Mesothelial cell of epicardium (in vitro differentiated cells): ENCODE results near the gene COPG2. TPM values are rescaled to one million over a fixed set of nuclear protein-coding genes. Genes with fewer than 3 reads are reported as not detected.
"Not testable (repeated sequence)": the region's sequence is repeated elsewhere in the genome, so short reads cannot be mapped to it uniquely, and the experiment has no call there.

ENCODE experiments used
- DNase-seq, 2 experiments: peaks; one replicate each; pipeline ENCODE4 v3.0.0; 2021; ENCODE audit warnings: low spot score in 2 of 2; ENCODE audit not compliant: unreplicated experiment in 2 of 2
- H3K27ac Mint-ChIP-seq: 2 replicates; pipeline ENCODE4 v1.8.0; 2021; ENCODE audit warnings: mixed read lengths
- H3K27me3 Mint-ChIP-seq: 2 replicates; pipeline ENCODE4 v1.8.0; 2021; ENCODE audit warnings: low read depth, mixed read lengths
- H3K36me3 Mint-ChIP-seq: 2 replicates; pipeline ENCODE4 v1.8.0; 2021; ENCODE audit warnings: mixed read lengths
- H3K4me1 Mint-ChIP-seq: 2 replicates; pipeline ENCODE4 v1.8.0; 2021; ENCODE audit warnings: mixed read lengths
- H3K4me3 Mint-ChIP-seq: 2 replicates; pipeline ENCODE4 v1.8.0; 2021; ENCODE audit warnings: mild to moderate bottlenecking, moderate library complexity, mixed read lengths
- H3K9me3 Mint-ChIP-seq: 2 replicates; pipeline ENCODE4 v1.8.0; 2021; ENCODE audit warnings: mixed read lengths
- CTCF ChIP-seq: fragments of 200-600 bp; sonication (generic); IDR thresholded peaks from one replicate; pipeline ENCODE4 v1.5.0; 2021; ENCODE audit warnings: antibody characterized with exemption; ENCODE audit not compliant: unreplicated experiment
- total RNA-seq: library from RNA; stranded (reverse); gene quantifications from 3 replicates; pipeline ENCODE4 v1.2.1, GENCODE V29; 2021

The COPG2 gene
- total RNA-seq, 1 donor from 2014 or later: 54.1 TPM

GRCh38 chr7:130593033-130593432 is 75.5 kb downstream of the COPG2 start:
- no peaks in the 10 kb centered on the region for H3K27me3 Mint-ChIP-seq
- peaks cover 47% of the 10 kb centered on the region for H3K36me3 Mint-ChIP-seq
- no peak for TF ChIP-seq CTCF
- H3K9me3 Mint-ChIP-seq: peaks cover 10% of the 10 kb centered on the region
- no peak overlapping the region for H3K4me3 Mint-ChIP-seq
- no peak for DNase-seq
- no peak overlapping the region for H3K27ac Mint-ChIP-seq
- no peaks in the 10 kb centered on the region for H3K4me1 Mint-ChIP-seq

DNA sequence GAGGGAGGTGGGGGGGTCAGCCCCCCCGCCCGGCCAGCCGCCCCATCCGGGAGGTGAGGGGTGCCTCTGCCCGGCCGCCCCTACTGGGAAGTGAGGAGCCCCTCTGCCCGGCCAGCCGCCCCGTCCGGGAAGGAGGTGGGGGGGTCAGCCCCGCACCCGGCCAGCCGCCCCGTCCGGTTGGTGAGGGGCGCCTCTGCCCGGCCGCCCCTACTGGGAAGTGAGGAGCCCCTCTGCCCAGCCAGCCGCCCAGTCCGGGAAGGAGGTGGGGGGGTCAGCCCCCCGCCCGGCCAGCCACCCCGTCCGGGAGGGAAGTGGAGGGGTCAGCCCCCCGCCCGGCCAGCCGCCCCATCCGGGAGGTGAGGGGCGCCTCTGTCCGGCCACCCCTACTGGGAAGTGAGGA is 77.1 kb downstream of the COPG2 start:
- not testable (repeated sequence) for H3K27ac Mint-ChIP-seq, H3K27me3 Mint-ChIP-seq, H3K4me1 Mint-ChIP-seq, DNase-seq, H3K4me3 Mint-ChIP-seq, H3K9me3 Mint-ChIP-seq
- H3K36me3 Mint-ChIP-seq: peaks cover 42% of the 10 kb centered on the region

- not testable (repeated sequence) for H3K27ac Mint-ChIP-seq, H3K4me3 Mint-ChIP-seq, H3K4me1 Mint-ChIP-seq, H3K27me3 Mint-ChIP-seq, DNase-seq
- Mint-ChIP-seq H3K9me3 (peaks cover 29% of the 10 kb centered on the region), H3K36me3 (peaks cover 41% of the 10 kb centered on the region)
These were observed 82.6 kb downstream of the COPG2 start for GRCh38 chr7:130585932-130586331.

DNA sequence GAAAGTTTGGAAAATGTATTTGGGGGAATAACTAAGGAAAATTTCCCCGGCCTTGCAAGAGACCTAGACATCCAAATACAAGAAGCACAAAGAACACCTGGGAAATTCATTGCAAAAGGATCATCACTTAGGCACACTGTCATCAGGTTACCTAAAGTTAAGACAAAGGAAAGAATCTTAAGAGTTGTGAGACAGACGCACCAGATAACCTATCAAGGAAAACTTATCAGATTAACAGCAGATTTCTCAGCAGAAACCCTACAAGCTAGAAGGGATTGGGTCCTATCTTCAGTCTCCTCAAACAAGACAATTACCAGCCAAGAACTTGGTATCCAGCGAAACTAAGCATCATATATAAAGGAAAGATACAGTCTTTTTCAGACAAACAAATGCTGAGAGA is 93.4 kb downstream of the COPG2 start:
- not testable (repeated sequence) for H3K4me3 Mint-ChIP-seq, DNase-seq, H3K4me1 Mint-ChIP-seq, H3K27ac Mint-ChIP-seq, H3K27me3 Mint-ChIP-seq
- Mint-ChIP-seq H3K9me3 (peaks cover 39% of the 10 kb centered on the region), H3K36me3 (peaks cover 38% of the 10 kb centered on the region)

DNA sequence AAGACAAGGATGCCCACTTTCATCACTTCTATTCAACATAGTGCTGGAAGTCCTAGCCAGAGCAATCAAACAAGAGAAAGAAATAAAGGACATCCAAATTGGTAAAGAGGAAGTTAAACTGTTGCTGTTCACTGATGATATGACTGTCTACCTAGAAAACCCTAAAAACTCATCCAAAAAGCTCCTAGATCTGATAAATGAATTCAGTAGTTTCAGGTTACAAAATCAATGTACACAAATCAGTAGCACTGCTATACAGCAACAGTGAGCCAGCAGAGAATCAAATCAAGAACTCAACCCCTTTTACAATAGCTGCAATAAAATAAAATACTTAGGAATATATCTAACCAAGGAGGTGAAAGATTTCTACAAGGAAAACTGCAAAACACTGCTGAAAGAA is 98.4 kb downstream of the COPG2 start:
- not testable (repeated sequence) for H3K4me3 Mint-ChIP-seq, H3K4me1 Mint-ChIP-seq, H3K27ac Mint-ChIP-seq, H3K27me3 Mint-ChIP-seq, DNase-seq
- peaks cover 67% of the 10 kb centered on the region for H3K9me3 Mint-ChIP-seq
- H3K36me3 Mint-ChIP-seq: peaks cover 56% of the 10 kb centered on the region

DNA sequence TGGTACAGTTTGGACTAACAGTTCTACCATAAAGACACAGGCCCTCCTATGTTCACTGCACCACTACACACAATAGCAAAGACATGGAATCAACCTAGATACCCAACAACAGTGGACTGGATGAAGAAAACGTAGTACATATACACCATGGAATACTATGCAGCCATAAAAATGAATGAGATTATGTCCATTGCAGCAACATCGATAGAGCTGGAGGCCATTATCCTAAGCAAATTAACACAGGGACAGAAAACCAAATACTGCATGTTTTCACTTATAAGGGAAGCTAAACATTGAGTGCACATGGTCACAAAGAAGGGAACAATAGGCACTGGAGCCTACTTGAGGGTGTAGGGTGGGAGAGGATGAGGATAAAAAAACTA is 101.7 kb downstream of the COPG2 start:
- no peak overlapping the region for H3K27ac Mint-ChIP-seq
- no peak overlapping the region for H3K4me3 Mint-ChIP-seq
- no peaks in the 10 kb centered on the region for H3K4me1 Mint-ChIP-seq
- peaks cover 54% of the 10 kb centered on the region for H3K36me3 Mint-ChIP-seq
- no peak for TF ChIP-seq CTCF
- no peak for DNase-seq
- peaks cover 59% of the 10 kb centered on the region for H3K9me3 Mint-ChIP-seq
- H3K27me3 Mint-ChIP-seq: no peaks in the 10 kb centered on the region

GRCh38 chr7:130566168-130566897 is 102.2 kb downstream of the COPG2 start:
- Mint-ChIP-seq H3K4me3 (no peak overlapping the region), H3K27me3 (no peaks in the 10 kb centered on the region), H3K9me3 (peaks cover 59% of the 10 kb centered on the region), H3K36me3 (peaks cover 52% of the 10 kb centered on the region), H3K27ac (peak overlapping the region; percentile 25), H3K4me1 (no peaks in the 10 kb centered on the region)
- TF ChIP-seq CTCF: no peak
- no peak for DNase-seq

DNA sequence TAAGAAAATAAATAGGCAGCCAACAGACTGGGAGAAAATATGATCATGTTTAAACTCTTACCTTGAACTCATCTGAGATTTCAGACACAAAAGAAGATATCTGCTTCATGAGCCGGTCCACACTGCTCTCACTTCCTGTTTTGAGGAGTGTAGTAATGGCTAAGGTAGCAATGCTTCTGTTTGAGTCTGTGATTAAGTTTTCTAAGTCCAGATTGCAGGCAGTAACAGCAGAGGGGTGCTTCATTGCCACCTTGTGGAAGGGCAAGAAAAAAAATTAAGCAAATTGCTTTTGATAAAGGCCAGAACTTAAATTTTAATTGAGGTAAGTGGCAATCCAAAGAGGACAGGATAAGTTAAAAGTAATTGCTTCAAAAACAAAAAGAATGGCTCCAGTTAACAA is 107.6 kb downstream of the COPG2 start:
- H3K27me3 Mint-ChIP-seq: no peaks in the 10 kb centered on the region

More for the DNA sequence above, 107.6 kb downstream of the COPG2 start:
- Mint-ChIP-seq H3K27ac (no peak overlapping the region), H3K9me3 (peaks cover 24% of the 10 kb centered on the region), H3K36me3 (peaks cover 44% of the 10 kb centered on the region), H3K4me1 (no peaks in the 10 kb centered on the region), H3K4me3 (no peak overlapping the region)
- DNase-seq: no peak
- no peak for TF ChIP-seq CTCF
